H9 (cell line): Measurements from ENCODE around the gene SUFU. TPM values are rescaled to one million over a fixed set of nuclear protein-coding genes. Genes with fewer than 3 reads are reported as not detected.

Experiments used
- DNase-seq: peaks from one replicate; pipeline ENCODE4 v3.0.0-alpha.2; 2017
- H2AFZ ChIP-seq: one replicate; pipeline ENCODE4 v1.6.1; 2013; ENCODE audit warnings: mild to moderate bottlenecking, low read length, control low read depth, moderate library complexity
- H2AK5ac ChIP-seq: 2 replicates; pipeline ENCODE4 v1.6.1; 2013; ENCODE audit warnings: low read length, control low read depth, mixed read lengths; ENCODE audit not compliant: insufficient read length
- H2BK120ac ChIP-seq: one replicate; pipeline ENCODE4 v1.6.1; 2013; ENCODE audit warnings: low read depth, mild to moderate bottlenecking, low read length, control low read depth, inconsistent platforms; ENCODE audit not compliant: poor library complexity, severe bottlenecking
- H2BK12ac ChIP-seq: 2 replicates; pipeline ENCODE4 v1.6.1; 2013; ENCODE audit warnings: low read length, control low read depth, mixed read lengths, low read depth; ENCODE audit not compliant: insufficient read length
- H2BK15ac ChIP-seq: 2 replicates; pipeline ENCODE4 v1.6.1; 2013; ENCODE audit warnings: low read depth, low read length, control low read depth
- H2BK20ac ChIP-seq: one replicate; pipeline ENCODE4 v1.6.1; 2013; ENCODE audit warnings: low read depth, mild to moderate bottlenecking, low read length, control low read depth, inconsistent platforms; ENCODE audit not compliant: poor library complexity, severe bottlenecking
- H2BK5ac ChIP-seq: 2 replicates; pipeline ENCODE4 v1.6.1; 2013; ENCODE audit warnings: low read length, control low read depth, mixed read lengths; ENCODE audit not compliant: insufficient read length
- H3K14ac ChIP-seq: 2 replicates; pipeline ENCODE4 v1.6.1; 2013; ENCODE audit warnings: low read length, control low read depth; ENCODE audit not compliant: insufficient read depth
- H3K18ac ChIP-seq: 2 replicates; pipeline ENCODE4 v1.6.1; 2013; ENCODE audit warnings: low read depth, mild to moderate bottlenecking, mixed read lengths, low read length, control low read depth; ENCODE audit not compliant: insufficient read length
- H3K23ac ChIP-seq: 2 replicates; pipeline ENCODE4 v1.6.1; 2013; ENCODE audit warnings: low read length, control low read depth, mixed read lengths, low read depth; ENCODE audit not compliant: insufficient read length
- H3K23me2 ChIP-seq: 2 replicates; pipeline ENCODE4 v1.6.1; 2013; ENCODE audit warnings: low read depth, mild to moderate bottlenecking, mixed read lengths, low read length, control low read depth; ENCODE audit not compliant: insufficient read length, poor library complexity, severe bottlenecking
- H3K27ac ChIP-seq: 2 replicates; pipeline ENCODE4 v1.5.1; 2013; ENCODE audit warnings: low read length, control low read depth, mixed read lengths, low read depth; ENCODE audit not compliant: insufficient read length
- H3K27me3 ChIP-seq: 2 replicates; pipeline ENCODE4 v1.6.1; 2013; ENCODE audit warnings: low read length, control low read depth, inconsistent platforms; ENCODE audit not compliant: insufficient read depth
- H3K4ac ChIP-seq: 2 replicates; pipeline ENCODE4 v1.6.1; 2013; ENCODE audit warnings: low read depth, mild to moderate bottlenecking, control low read depth, inconsistent platforms, low read length, moderate library complexity
- H3K4me1 ChIP-seq: 2 replicates; pipeline ENCODE4 v1.6.1; 2013; ENCODE audit warnings: low read length, control low read depth, inconsistent platforms; ENCODE audit not compliant: insufficient read depth
- H3K4me2 ChIP-seq: 2 replicates; pipeline ENCODE4 v1.6.1; 2013; ENCODE audit warnings: low read length, control low read depth, mixed read lengths; ENCODE audit not compliant: insufficient read length, insufficient read depth
- H3K56ac ChIP-seq: 2 replicates; pipeline ENCODE4 v1.6.1; 2013; ENCODE audit warnings: low read depth, mild to moderate bottlenecking, mixed read lengths, low read length, control low read depth; ENCODE audit not compliant: insufficient read length
- H3K79me1 ChIP-seq: 2 replicates; pipeline ENCODE4 v1.6.1; 2013; ENCODE audit warnings: low read depth, mild to moderate bottlenecking, moderate library complexity, low read length, control low read depth, inconsistent platforms; ENCODE audit not compliant: insufficient read depth, poor library complexity, severe bottlenecking
- H3K79me2 ChIP-seq: 2 replicates; pipeline ENCODE4 v1.6.1; 2013; ENCODE audit warnings: low read length, control low read depth, inconsistent platforms; ENCODE audit not compliant: insufficient read depth
- H3K9ac ChIP-seq: 2 replicates; pipeline ENCODE4 v1.6.1; 2013; ENCODE audit warnings: low read length, control low read depth, mixed read lengths; ENCODE audit not compliant: insufficient read length; ENCODE audit errors: extremely low read depth
- H3K9me3 ChIP-seq: one replicate; pipeline ENCODE4 v1.6.1; 2013; ENCODE audit warnings: low read depth, low read length, inconsistent platforms; ENCODE audit not compliant: control insufficient read depth
- H3T11ph ChIP-seq: one replicate; pipeline ENCODE4 v1.6.1; 2013; ENCODE audit warnings: mild to moderate bottlenecking, low read length, control low read depth, inconsistent platforms
- H4K20me1 ChIP-seq: one replicate; pipeline ENCODE4 v1.6.1; 2013; ENCODE audit not compliant: control insufficient read depth, insufficient read length, insufficient read depth
- H4K5ac ChIP-seq: 2 replicates; pipeline ENCODE4 v1.6.1; 2013; ENCODE audit warnings: low read depth, mild to moderate bottlenecking, mixed read lengths, low read length, control low read depth; ENCODE audit not compliant: insufficient read length
- H4K8ac ChIP-seq: replicated peaks from 2 replicates; pipeline ENCODE4 v1.6.1; 2013; ENCODE audit warnings: low read length, control low read depth, mixed read lengths, low read depth; ENCODE audit not compliant: insufficient read length
- H4K91ac ChIP-seq: 2 replicates; pipeline ENCODE4 v1.6.1; 2013; ENCODE audit warnings: low read depth, mild to moderate bottlenecking, moderate library complexity, mixed read lengths, low read length, control low read depth; ENCODE audit not compliant: insufficient read length
- H3K27ac Mint-ChIP-seq, 3 experiments: 2 replicates in 2 of 3; 3 replicates in 1 of 3; pipeline ENCODE4 v1.8.0; 2020 to 2021; ENCODE audit warnings: mixed read lengths in 3 of 3, mild to moderate bottlenecking in 1 of 3, moderate library complexity in 1 of 3
- H3K27me3 Mint-ChIP-seq: 2 replicates; pipeline ENCODE4 v1.8.0; 2021; ENCODE audit warnings: low read depth, mild to moderate bottlenecking, moderate library complexity, mixed read lengths
- H3K36me3 Mint-ChIP-seq, 3 experiments: 2 replicates in 2 of 3; 3 replicates in 1 of 3; pipeline ENCODE4 v1.8.0; 2020 to 2021; ENCODE audit warnings: low read depth in 3 of 3, mixed read lengths in 3 of 3; ENCODE audit not compliant: insufficient read depth in 1 of 3
- H3K4me1 Mint-ChIP-seq, 2 experiments: 2 replicates each; pipeline ENCODE4 v1.8.0; 2020; ENCODE audit warnings: mixed read lengths in 2 of 2
- H3K4me3 Mint-ChIP-seq, 2 experiments: 2 replicates in 1 of 2; 3 replicates in 1 of 2; pipeline ENCODE4 v1.8.0; 2020 to 2021; ENCODE audit warnings: mild to moderate bottlenecking in 2 of 2, mixed read lengths in 2 of 2, moderate library complexity in 1 of 2
- H3K9me3 Mint-ChIP-seq, 2 experiments: 2 replicates in 1 of 2; 3 replicates in 1 of 2; pipeline ENCODE4 v1.8.0; 2020; ENCODE audit warnings: mild to moderate bottlenecking in 2 of 2, mixed read lengths in 2 of 2, moderate library complexity in 1 of 2
- CTCF ChIP-seq: fragments of 200-600 bp; sonication (generic); conservative IDR thresholded peaks from 3 replicates; pipeline ENCODE4 v1.8.0; 2021; ENCODE audit warnings: antibody characterized with exemption, mild to moderate bottlenecking
- WGBS: extraction: QIAGEN DNeasy Blood & Tissue Kit; methylation state at CpG from one replicate; pipeline ENCODE4 v1.1.7; 2013; ENCODE audit warnings: missing lambda C conversion rate, low lambda C conversion rate, mixed read lengths; ENCODE audit not compliant: insufficient read length; ENCODE audit errors: extremely low coverage; 5-methylcytosine and 5-hydroxymethylcytosine counted together
- total RNA-seq: library from RNA; stranded (reverse); gene quantifications from 2 replicates; pipeline ENCODE4 v1.2.1, GENCODE V29; 2021

SUFU gene
- total RNA-seq, 1 experiment from 2014 or later, result 9.5 TPM

GRCh38 chr10:102668326-102669107 lies 164.7 kb downstream of the SUFU start:
- H3K4me3 Mint-ChIP-seq, result no peak overlapping the region; a peak in 1 of 5 replicates
- no peak overlapping the region for H2BK15ac ChIP-seq
- WGBS, result no CpG with 5 or more reads among the region's 10 CpGs
- H2AK5ac ChIP-seq, result no peak overlapping the region
- no peaks in the 10 kb centered on the region for H4K20me1 ChIP-seq
- H4K8ac ChIP-seq, result no peak overlapping the region
- TF ChIP-seq CTCF, result no peak
- H3K9me3 ChIP-seq, result no peaks in the 10 kb centered on the region
- no peak overlapping the region for H4K91ac ChIP-seq
- no peaks in the 10 kb centered on the region; a peak in 1 of 5 replicates for H3K9me3 Mint-ChIP-seq
- peaks cover 4% of the 10 kb centered on the region for H3K4me1 ChIP-seq
- H3K36me3 Mint-ChIP-seq, result no peaks in the 10 kb centered on the region; a peak in 1 of 7 replicates
- H3K27me3 ChIP-seq, result no peaks in the 10 kb centered on the region
- no peak overlapping the region for H3K4me2 ChIP-seq
- H3K4ac ChIP-seq, result no peak overlapping the region
- no peak overlapping the region for H3K18ac ChIP-seq
- H3K79me1 ChIP-seq, result no peaks in the 10 kb centered on the region
- H2BK20ac ChIP-seq, result no peak overlapping the region
- H3K4me1 Mint-ChIP-seq, result peaks cover 33 to 41% of the 10 kb centered on the region in 2 experiments
- no peak overlapping the region for H2BK120ac ChIP-seq
- H3K23me2 ChIP-seq, result no peaks in the 10 kb centered on the region
- H3K14ac ChIP-seq, result no peak overlapping the region; the same call in 1 of the 2 replicates
- H4K5ac ChIP-seq, result no peak overlapping the region
- H3K23ac ChIP-seq, result no peak overlapping the region
- no peaks in the 10 kb centered on the region; the same call in 1 of the 2 replicates for H3K27me3 Mint-ChIP-seq
- no peak overlapping the region for H2BK12ac ChIP-seq
- no peak overlapping the region for H2AFZ ChIP-seq
- no peak overlapping the region for H3T11ph ChIP-seq
- no peak overlapping the region for H3K56ac ChIP-seq
- H3K9ac ChIP-seq, result no peak overlapping the region
- H3K27ac ChIP-seq, result no peak overlapping the region
- DNase-seq, result no peak
- H3K27ac Mint-ChIP-seq, result no peak overlapping the region; a peak in 1 of 7 replicates
- H3K79me2 ChIP-seq, result no peaks in the 10 kb centered on the region
- H2BK5ac ChIP-seq, result no peak overlapping the region
